Tongue (tissue), 2 donors: ENCODE measurements around the gene VPS50. TPM values are rescaled to one million over a fixed set of nuclear protein-coding genes. Genes with fewer than 3 reads are reported as not detected.
"Not testable (repeated sequence)": the region's sequence is repeated elsewhere in the genome, so short reads cannot be mapped to it uniquely, and the experiment has no call there.

ENCODE experiments used
- DNase-seq: peaks from one replicate; pipeline ENCODE4 v3.0.0-alpha.2; 2015
- total RNA-seq: library from RNA; depleted of rRNA; stranded (reverse); fragments of >200 nt; gene quantifications from one replicate; pipeline ENCODE4 v1.2.3, GENCODE V29; 2014

VPS50 gene
- total RNA-seq, 1 donor from 2014 or later, result 61.7 TPM

DNA sequence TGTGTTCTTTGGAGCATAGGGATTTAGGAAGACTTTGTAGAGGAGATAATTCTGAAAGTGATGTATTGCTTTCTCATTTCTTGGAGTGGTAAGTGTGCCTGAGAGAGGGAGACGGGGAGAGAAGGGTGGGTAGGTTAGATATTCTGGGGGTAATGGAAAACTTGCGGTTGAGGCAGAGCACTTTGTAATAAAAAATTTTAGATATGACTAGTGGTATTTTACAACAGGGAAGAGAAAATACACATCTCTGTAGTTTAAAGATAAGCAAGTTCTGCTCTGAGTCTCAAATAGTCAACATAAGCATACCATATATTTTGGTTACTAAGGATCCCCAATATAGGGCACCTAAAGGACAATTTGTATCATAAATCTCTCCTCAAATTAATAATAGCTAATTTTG, 6.6 kb downstream of the VPS50 start:
- no peak for DNase-seq

DNA sequence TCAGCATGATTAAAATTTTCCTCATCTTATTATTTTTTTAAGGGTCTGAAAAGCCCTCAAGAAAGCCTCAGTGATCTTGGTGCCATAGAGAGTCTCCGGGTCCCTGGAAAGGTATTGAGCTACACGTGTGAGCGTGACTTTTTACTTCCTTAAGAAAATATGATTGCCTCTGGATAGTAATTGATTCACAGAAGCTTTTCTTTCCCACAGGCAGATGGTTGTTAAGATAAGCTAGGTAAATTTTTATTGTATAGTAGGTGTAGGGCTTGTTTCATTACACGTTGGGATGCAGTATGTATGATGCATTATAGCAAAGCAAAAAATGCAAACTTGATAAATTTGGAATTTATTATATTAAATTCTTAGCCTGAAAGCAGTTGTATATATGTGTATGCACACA, 7.7 kb downstream of the VPS50 start:
- DNase-seq, result no peak

DNA sequence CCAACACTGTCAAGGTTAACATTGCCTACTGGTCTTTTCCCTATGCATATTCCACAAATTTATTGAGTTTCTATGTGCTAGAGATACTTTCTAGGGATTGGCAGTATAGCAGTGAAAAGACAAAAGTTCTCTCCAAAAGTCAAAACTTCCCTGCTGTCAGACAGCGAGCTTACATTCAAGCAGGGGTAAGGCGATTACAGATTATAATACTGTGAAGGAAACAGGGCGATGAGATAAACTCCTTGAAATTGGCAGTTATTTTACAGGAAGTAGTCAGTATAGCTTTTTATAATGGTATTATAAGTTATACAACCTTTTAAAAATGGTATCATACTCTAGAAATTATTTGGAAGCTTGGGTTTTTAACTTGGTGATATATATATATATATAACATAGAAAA, 9.9 kb downstream of the VPS50 start:
- DNase-seq, result no peak

DNA sequence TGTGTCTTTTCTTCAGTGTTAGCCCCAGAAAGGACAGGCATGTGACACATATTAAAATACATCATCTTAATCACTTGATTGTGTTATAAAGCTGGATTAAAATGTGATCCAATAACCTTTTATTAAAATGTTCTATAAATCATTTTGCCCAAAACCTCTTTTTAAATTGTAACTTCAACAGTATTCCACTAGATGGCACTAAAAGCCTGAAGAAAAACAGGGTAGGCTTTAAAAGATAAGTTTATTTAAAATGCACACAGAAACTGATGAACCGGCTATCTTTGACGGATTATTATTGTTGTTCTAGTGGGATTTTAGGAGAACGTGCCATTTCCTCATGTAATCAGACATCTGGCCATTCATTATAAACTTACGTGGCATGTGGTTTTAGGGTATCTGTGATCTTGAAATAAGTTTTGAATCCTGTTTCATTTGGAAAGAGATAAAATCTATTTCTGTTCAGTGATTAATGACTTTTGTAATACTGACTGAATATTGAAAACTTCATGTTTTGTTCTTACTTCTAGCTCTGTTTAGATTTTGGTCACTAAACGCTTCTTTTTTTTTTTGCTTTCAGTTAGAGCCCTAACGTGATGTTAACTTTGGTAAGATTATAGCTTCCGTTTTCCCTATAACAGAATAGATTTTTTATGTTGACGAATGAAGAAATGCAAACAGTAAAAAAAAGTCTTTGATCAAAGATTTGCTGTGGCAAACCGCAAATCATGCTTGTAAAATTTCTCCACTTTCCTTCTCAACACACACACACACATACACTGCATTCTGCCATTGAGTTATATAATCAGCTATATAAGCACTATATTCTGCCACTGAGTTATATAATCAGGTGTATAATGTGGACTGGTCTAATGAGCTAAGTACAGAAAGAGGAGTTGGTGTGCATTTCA, 13.6 kb downstream of the VPS50 start:
- peak; percentile 57 for DNase-seq

DNA sequence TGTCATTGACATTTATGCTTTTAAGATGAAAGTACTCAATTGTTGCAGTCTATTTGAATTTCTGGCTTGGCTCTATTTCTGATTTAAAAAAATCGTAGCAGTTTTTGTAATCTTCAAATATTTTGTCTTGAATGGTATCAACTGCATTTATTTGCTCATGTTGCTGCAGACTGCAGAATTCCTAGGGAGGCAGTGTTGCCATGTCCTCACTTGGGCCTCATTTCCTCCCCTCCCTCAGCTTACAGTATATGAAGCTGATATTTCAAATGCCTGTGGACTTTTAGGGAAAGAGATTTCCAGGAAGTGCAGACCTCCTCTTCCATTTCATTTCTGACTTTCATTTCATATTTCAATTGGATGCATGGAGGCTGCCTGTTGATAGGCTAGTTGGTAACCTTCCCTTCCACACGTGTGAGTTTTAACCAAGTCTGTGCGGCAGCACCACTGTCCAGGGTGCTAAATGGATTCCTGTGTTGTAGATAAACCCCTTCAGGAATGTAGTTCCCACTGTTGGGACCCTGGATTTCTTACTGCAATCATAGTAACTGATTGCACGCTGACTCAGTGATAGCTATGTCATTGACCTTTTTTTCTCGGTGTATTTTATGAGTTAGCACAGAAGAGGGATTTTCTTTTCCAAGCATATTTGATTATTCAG, 17.5 kb downstream of the VPS50 start:
- DNase-seq, result peak; percentile 7

DNA sequence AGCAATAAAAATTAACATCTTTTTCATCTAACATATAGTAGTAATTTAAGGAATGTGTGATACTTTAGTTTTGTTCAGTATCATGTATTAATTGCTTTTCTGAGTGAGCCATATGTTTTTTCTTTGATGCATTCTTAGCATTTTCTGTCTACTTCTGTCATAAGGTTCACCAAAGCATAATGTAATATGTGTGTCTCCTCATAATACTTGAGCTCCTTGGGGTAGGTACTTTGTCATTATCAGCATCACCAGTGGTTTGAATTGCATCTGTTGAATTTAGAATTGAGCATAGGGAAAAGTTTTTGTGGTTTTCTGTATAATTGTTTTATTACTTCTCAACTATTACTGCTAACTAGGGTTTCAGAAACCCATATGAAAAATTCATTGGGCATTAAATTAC, 26.5 kb downstream of the VPS50 start:
- no peak for DNase-seq

DNA sequence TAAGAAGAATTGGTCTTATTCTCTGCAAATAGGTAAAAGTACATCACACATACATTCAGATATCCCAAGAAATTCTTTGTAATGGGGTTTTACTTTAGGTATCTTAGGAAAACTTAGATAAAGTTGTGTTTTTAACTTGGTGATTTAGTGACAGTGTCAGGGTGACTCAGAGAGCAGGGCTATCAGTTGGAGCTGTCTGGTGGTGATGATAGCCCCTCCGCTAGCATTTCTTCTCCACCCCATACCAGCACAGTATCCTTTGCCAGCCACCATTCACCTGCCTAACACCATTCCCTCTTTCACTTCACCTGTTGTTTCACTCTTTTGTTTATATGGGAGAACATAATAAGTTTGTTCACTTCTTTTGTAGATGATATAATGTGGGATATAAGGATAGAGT, 30.4 kb downstream of the VPS50 start:
- DNase-seq, result no peak

DNA sequence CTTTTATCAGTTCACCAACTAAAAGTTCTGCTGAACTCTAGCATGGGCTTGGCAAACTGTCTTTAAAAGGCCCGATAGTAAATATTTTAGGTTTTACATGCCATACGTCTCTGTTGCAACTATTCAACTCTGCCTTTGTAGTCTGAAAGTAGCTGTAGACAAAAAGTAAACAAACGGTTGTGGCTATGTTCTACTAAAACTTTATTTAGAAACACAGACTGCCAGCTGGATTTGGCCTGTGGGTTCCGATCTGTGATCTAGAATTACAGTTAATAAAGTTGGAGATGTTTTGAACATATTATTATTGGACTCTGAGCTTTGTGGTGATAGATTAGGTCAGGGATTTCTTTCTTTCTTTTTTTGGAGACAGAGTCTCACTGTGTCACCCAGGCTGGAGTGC, 33.1 kb downstream of the VPS50 start:
- no peak for DNase-seq

DNA sequence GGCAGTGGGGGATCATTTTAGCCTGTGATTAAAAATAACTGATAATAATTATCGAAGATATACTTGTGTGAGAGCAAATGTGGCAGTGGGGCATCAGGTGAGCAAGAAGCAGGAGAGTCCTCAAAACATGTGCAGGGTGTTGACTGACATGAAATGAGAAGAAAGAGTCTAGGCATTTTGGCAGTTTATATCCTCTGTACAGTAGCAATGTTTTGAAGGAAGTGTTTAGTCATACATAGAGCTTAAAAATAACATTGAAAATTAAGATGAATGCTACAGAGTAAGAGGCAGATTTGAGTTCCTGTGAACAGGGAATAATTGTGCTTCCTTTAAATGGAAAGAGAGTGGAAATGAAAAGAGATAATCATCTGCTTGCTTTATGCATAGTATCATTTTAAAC, 47.4 kb downstream of the VPS50 start:
- no peak for DNase-seq

DNA sequence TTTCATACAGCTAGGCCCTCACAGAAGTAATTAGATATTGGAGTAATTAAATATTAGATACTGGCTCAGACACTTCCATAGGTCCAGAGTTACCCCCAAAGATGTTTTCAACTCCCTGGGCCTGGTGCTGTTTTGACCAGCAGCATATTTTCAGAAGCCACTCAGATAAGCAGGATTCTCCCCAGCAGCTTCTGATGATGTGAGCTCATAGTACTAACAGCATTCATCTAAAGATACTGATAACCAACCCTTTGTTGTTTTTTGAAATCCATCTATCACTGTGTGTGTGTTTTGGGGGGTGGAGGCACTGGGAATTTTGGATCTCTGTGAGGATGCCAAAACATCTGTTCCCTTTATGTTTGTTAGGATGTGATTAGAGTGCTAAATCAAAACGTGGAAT, 52.7 kb downstream of the VPS50 start:
- no peak for DNase-seq

DNA sequence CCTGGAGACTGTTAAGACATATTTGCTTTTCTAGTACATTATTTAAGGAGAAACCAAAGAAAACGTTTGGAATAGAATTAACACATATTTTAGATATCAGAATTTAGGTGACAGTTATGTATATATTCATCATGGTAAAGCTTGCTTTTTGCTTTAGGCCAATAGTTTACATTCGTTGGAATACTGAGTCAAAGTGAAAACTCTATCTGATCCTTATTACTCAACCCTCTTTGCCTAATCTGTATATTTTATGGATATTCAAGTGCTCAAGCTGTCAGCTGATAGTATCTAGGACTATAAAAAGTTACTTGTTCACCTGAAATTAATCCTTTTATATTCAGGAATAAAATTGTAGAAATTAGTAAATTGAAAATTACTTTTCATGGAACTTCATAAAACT, 61.1 kb downstream of the VPS50 start:
- DNase-seq, result no peak

DNA sequence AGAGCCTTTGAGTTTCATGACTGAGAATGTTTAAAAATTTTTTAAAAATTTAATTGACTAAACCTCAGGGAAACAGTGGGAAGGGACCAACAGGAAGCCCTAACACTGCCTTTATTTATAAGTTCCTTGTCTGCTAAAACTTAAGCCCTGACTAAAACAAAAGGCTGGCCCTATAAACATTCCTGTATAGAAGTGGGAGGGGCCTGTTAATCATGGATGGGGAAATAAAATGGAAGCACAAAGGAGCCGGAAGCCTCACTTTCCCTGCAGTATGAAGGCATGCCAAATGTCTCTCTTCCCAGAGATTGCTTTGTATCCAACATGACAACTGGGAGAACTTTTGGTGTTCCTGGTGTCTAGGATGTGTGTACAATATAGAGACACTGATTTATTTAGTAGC, 66.0 kb downstream of the VPS50 start:
- DNase-seq, result no peak

DNA sequence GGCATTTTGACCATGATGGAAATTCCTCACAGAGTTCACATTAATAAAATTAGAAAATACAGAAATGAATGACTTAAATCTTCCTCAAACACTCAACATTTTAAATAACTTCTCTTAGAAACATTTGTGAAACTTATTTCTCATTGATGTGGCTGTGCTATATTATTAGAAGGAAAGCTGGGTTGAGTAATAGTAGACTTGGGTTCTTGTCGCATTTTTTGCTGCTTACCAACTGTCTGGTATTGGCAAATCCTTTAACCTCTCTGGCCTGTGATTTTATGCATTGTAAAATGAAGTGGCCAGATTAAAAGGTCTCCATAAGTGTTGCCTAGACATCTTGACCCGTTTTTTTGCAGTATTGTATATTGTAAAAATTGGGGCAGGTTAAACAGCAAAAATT, 66.5 kb downstream of the VPS50 start:
- DNase-seq, result no peak

DNA sequence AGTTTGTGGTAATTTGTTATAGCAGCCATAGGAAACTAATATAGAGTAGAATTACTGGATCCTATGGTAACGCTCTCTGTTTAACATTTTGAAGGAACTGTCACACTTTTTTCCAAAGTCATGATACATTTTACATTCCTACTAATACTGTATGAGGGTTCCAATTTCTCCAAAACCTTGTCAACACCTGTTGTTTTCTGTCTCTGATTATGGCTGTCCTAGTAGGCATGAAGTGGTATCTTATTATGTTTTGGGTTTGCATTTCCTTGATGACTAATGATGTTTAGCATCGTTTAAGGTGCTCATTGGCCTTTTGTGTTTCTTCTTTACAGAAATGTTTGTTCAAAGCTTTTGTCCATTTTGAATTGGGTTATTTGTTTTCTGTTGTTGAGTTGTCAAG, 69.6 kb downstream of the VPS50 start:
- no peak for DNase-seq

DNA sequence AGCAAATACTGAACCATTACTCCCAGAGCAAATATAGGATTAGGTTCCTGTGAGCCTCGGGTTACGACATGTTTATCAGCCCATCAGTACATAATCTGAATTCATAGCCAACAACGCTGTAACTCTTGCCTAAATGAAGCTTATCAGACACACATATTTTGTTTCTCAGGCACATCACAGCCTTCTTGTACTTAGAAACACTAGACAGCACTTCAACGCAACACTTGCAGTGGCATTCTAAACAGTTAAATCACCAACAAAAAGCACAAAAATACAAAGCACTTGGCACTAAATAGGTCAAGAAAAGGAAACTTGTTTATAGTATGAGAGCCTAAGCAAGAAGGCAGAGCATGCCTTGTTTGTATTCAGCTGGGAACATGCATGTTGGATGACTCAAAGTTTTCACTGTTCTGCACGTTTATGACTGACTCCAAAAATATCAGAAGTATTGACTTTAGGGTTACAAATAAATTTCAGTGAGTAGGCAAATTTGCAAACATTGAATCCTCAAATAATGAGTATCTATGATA, 75.0 kb downstream of the VPS50 start:
- DNase-seq, result no peak

DNA sequence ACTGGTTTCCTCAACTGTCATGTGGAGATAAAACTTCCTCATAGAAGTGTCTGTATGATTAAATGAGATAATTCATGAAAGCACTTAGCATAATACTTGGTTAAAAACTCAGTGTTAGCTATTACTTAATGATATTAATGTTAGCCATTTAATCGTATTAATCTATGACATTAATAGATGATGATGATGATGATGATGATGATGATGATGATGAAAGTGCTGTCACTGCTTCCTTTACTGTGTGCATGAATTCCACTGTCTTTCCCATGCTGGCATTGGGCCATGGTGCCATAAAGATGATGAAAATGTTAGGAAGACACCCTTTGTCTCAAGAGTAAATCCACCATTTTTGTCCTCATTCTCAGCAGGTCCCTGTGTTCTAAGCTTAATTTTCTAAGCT, 75.8 kb downstream of the VPS50 start:
- DNase-seq, result no peak

DNA sequence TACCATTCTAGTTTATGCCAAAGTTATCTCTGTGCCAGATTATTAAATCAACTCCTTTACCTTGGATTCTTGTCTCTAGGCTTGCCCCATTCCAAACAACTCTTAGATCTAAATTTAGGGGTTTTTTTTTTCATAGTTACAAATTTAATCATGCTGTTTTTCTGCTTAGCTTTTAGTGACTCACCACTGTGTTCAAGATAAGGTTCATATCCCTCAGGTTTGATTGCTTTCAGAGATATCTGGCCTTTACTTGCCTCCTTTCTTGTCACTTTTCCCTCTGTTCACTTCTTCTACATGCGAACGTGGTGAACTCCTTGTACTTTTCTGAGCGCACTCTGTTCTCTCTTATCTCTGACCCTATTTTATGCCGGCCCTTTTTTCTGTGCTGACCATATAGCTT, 78.2 kb downstream of the VPS50 start:
- no peak for DNase-seq

DNA sequence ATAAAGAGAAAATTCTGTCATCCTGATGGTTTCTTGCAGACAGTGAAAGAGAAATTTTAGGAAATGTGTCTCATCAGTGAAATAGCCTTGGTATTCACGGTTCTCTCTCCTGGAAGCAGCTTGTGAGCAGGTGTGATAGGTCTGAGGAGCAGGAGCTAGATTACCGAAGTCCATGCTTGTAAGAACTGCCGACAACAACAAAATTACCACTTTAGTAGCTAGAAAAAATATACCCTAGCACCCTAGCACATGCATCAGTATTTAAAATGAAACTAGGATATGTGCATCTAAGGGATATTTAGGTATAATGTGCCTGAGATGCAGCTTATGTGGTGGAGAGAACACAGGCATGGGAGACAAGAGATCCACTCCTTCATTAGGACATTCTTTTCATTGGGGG, 82.3 kb downstream of the VPS50 start:
- DNase-seq, result no peak

DNA sequence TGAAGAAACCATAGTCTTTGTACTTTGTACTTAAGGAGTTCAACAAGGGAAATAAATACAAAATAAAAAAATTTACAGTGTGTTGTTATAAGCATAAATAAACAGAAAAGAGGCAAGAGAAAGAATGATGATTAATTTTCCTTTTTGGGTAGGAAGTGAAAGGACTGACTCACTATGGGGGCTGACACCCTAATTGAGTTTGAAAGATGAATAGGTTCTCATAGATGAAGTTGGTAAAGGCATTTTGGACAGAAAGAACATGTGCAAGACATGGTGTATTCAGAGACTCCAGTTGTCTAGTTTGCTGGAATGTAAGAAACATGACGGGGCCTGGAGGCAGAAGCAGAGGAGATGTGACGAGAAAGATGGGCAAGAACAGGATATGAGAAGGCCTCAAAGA, 83.7 kb downstream of the VPS50 start:
- no peak for DNase-seq

DNA sequence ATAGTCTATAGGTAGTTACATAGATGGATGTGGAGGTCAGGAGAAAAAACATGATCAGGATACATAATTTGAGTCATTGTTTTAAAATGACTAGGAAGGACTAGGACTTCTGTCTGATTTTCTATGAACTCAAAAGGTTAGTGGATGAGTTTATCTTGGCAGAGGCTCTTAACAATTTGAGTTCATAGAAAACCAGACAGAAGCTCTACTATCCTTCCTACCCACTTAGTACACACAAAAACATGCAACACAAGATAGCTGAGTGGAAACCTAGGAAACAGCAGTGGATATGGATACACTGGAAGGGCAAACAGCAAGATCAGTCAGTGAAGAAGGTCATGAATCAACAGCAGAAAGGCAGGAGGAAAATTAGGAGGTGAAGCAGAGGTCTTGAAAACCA, 84.6 kb downstream of the VPS50 start:
- no peak for DNase-seq

DNA sequence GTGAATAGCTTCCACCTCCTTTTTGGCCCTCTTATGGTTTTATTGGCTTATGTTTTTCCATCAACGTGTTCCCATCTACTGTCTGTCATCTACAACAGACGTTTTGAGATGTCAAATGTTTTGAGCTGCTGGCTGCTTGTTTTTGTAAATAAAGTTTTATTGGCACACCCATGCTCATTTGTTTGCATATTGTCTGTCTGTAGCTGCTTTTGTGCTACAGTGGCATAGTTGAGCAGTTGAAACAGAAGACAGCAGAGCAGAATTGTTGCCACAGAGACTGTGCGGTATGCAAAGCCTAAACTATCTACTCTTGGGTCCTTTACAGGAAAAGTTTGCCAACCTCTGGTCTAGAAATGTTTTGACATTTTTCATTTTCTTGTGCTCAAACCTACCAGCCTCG, 88.7 kb downstream of the VPS50 start:
- no peak for DNase-seq

DNA sequence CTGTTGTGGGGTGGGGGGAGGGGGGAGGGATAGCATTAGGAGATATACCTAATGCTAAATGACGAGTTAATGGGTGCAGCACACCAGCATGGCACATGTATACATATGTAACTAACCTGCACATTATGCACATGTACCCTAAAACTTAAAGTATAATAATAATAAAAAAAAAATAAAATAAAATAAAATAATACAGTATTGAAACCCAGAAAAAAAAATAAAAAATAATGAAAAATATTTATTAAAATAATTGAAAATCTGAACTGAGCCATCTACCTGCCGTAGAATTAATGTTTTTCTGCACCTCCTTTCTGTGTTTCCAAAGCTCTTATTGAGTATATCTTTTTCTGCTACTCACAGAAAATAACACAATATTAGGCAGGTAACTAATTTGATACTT, 94.1 kb downstream of the VPS50 start:
- not testable (repeated sequence) for DNase-seq

DNA sequence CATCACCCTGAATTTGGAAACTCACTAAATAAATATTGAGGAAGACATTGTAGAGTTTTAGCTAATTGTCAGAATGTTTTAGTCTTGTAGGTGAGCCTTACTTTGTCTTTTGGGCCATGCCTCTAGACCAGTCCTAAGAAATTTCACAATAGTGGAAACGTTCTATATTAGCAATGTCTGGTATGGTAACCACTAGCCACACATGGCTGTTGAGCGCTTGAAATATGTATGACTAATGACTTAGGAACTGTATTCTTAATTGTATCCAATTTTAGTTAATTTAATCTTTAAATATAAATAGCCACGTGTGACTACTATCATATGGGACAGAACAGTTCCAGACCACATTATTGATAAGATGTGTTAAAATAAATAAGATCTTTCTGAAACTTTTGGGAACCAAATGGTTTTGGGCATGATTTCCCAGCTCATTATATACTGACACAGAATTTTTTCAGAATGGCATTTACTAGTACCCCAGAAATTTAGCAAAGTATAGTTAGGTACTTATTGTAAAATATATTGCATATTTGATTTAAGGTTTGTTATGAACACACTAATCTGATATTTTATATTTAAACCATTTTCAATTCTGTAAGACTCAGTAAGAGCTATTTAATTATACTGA, 95.0 kb downstream of the VPS50 start:
- DNase-seq, result no peak
